GM20000 (cell line): ENCODE measurements around the gene MBD3.

ENCODE experiments used
- DNase-seq: peaks from one replicate; pipeline ENCODE4 v3.0.0; 2012; ENCODE audit warnings: low spot score
- CTCF ChIP-seq: IDR thresholded peaks from 2 replicates; pipeline ENCODE4 v1.5.1; 2012; ENCODE audit warnings: mild to moderate bottlenecking, control low read depth; ENCODE audit errors: extremely low read depth, missing control alignments

Gene MBD3

GRCh38 chr19:1526066-1526778 lies 66.4 kb downstream of the MBD3 start:
- no peak for TF ChIP-seq CTCF
- DNase-seq: no peak

- no peak for DNase-seq
- no peak for TF ChIP-seq CTCF
These were observed 67.3 kb downstream of the MBD3 start for GRCh38 chr19:1525343-1525742.

GRCh38 chr19:1524972-1525325 lies 67.7 kb downstream of the MBD3 start:
- DNase-seq: no peak
- no peak for TF ChIP-seq CTCF

- TF ChIP-seq CTCF: no peak
- DNase-seq: no peak
These were observed 68.2 kb downstream of the MBD3 start for GRCh38 chr19:1524287-1524971.
